ENCODE measurements around the gene ALDH1A3.
A peak's percentile ranks its signal among the peaks of the same experiment; 100 is the strongest.

Gene ALDH1A3

DNA sequence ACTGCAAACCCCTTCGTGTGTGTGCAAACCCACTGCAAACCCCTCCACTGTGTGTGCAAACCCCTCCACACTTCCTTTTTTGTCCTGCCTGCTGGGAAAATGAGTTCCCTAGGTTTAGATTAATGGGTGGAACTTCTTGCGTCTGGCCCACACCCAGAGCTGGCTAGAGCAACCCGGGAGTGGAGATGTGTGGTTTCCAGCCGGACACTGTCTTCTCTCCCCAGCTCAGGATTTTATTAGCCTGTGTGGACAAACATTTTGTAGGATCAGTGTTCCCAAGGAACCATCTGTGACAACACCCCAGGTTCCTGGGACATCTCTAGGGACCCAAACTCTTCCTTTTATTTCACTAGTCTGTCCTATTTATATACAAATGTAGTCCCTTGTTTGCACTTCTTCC, 29.9 kb downstream of the ALDH1A3 start:
- H3K4me3 ChIP-seq (ENCODE audit: low read depth, low read length): no peak overlapping the region
- no peak for DNase-seq (ENCODE audit: low read depth)
- TF ChIP-seq, protein P1, sequence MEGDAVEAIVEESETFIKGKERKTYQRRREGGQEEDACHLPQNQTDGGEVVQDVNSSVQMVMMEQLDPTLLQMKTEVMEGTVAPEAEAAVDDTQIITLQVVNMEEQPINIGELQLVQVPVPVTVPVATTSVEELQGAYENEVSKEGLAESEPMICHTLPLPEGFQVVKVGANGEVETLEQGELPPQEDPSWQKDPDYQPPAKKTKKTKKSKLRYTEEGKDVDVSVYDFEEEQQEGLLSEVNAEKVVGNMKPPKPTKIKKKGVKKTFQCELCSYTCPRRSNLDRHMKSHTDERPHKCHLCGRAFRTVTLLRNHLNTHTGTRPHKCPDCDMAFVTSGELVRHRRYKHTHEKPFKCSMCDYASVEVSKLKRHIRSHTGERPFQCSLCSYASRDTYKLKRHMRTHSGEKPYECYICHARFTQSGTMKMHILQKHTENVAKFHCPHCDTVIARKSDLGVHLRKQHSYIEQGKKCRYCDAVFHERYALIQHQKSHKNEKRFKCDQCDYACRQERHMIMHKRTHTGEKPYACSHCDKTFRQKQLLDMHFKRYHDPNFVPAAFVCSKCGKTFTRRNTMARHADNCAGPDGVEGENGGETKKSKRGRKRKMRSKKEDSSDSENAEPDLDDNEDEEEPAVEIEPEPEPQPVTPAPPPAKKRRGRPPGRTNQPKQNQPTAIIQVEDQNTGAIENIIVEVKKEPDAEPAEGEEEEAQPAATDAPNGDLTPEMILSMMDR (IDR thresholded peaks at IDR 0.05; ENCODE audit: control insufficient read depth, extremely low read depth, insufficient read depth): no peak

DNA sequence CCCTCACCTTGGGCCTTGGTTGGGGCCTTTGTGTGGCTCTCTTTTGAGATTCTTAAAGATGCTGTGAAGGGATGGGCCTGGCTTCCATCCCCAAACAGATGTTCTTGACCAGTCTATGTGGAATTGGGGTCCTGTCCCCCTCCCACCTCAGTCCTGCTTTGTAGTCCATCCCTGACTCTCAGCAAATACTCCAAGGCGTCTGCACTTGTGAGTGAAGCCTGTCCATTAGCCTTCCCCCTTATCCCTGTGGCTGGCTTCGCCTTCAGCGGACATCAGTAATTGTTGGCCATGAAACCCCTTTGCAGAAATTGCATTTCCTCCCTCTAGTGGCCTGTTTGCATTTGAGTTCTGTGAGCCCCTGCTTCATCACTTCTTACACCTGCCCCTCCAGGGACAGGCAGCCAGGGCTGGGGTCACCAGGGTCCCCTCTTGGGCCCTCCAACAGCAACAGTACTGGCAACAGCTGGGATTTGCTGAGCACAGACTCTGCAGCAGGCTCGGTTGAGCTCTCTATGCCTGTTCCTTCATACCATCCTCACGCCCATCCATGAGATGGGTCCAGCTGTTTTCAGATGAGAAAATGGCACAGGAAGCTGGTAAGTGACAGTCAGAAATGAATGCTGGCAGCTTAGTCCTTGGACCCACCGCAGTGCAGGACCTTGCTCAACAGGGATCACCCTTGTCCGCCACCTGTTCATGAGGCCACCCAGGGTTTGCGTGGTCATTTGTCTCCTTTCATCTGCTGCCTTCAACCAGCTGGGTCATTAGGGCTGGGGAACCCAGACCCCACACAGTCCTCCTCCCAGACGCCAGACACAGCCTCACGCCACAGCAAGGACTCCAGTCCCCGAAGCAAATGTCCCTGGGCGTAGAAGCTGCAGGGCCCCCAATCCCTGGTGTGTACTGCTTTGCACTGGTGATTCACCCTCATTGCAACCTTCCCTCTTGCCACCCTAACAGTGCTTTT, 30.6 kb downstream of the ALDH1A3 start:
- DNase-seq (ENCODE audit: low read depth): no peak
- H3K4me3 ChIP-seq (ENCODE audit: low read depth, low read length): no peak overlapping the region
- TF ChIP-seq, protein P1 (IDR thresholded peaks at IDR 0.05; ENCODE audit: control insufficient read depth, extremely low read depth, insufficient read depth): peak; percentile 26

DNA sequence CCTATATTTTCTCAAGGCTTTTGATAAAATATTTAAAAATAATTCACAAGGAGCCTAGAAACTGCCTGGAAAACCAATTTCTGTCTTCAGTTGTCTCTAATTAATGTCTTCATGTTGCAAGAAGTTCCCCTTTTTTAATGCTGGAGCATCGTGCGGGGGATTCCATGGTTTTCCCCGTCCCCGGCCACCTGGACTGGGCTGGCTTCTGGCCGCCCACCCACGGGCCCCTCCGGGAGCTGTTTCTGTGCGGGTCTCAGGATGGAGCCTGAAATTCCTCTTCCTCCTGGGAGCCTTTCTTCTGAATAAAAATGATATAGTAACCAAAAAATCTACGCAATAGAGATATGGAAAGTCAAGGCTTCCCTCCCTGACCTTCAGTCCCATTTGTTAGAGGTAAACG, 31.5 kb downstream of the ALDH1A3 start:
- TF ChIP-seq, protein P1 (IDR thresholded peaks at IDR 0.05; ENCODE audit: control insufficient read depth, extremely low read depth, insufficient read depth): no peak
- H3K4me3 ChIP-seq (ENCODE audit: low read depth, low read length): no peak overlapping the region
- no peak for DNase-seq (ENCODE audit: low read depth)

DNA sequence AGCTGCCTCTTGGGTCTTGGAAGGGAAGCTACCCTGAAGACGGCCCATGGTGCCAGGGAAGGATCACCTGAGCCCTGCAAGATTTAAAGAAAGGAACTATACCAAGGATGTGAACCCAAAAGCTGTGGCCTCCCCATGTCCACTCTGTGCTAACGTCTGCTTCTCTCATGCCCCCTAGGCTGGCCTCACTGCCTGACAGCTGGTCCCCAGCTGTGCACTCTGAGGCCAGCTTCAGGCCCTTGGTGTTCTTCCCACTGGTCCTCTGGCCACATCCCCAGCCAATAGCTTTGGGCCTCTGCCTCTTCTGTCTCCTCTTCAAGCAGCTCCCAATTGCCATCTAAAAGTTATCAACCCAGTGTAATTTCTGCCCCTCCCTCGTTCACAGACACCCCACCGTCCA, 34.3 kb downstream of the ALDH1A3 start:
- no peak overlapping the region for H3K4me3 ChIP-seq (ENCODE audit: low read depth, low read length)
- TF ChIP-seq, protein P1 (IDR thresholded peaks at IDR 0.05; ENCODE audit: control insufficient read depth, extremely low read depth, insufficient read depth): no peak
- no peak for DNase-seq (ENCODE audit: low read depth)

DNA sequence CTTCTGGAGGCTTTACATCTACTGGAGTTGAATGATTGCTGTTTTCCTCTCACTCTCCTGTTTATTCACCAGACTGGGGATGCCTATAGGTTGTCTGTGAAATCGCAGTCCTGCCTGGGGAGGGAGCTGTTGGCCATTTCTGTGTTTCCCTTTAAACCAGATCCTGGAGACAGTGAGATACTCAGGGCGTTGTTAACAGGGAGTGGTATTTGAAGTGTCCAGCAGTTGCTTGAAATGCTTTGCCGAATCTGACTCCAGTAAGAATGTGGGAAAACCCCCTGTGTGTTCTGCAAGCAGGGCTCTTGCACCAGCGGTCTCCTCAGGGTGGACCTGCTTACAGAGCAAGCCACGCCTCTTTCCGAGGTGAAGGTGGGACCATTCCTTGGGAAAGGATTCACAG, 35.2 kb downstream of the ALDH1A3 start:
- H3K4me3 ChIP-seq (ENCODE audit: low read depth, low read length): no peak overlapping the region
- TF ChIP-seq, protein P1 (IDR thresholded peaks at IDR 0.05; ENCODE audit: control insufficient read depth, extremely low read depth, insufficient read depth): no peak
- DNase-seq (ENCODE audit: low read depth): no peak

DNA sequence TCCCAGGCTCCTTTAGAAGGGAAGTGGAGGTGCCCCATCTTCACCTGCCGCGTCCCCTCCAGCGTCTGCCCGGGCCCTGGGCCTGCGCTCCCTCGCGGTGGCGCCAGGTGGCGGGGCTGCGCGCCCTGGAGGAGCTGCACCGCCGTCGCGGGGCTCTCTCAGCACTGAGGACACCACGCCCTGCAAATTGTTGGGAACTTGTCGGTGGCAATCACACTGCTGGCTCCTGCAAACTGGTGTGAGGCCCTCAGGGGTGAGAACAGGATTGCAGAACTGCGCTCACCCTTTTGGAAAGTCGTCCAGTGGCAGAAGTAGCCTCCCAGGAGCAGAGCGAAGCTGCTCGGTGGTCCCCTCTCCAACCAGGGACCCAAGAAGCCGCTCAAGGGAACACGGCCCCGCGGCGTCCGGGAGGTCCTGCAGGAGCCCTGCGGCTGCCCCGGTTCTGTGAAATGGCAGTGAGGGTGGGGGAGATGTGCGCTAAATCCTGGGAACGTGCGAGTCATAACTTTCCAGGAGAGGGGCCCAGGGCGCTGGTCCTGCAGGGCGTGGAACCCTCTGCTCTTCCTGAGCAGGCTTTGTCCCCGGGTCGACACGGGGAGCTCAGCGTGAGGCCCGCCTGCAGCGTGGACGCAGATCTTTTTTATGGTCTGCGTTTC, 38.5 kb downstream of the ALDH1A3 start:
- H3K4me3 ChIP-seq (ENCODE audit: low read depth, low read length): no peak overlapping the region
- TF ChIP-seq, protein P1 (IDR thresholded peaks at IDR 0.05; ENCODE audit: control insufficient read depth, extremely low read depth, insufficient read depth): peak; percentile 95
- DNase-seq (ENCODE audit: low read depth): no peak
